HL-60 (cell line): ENCODE data around the gene YBEY.

Source experiments
- DNase-seq, 2 experiments: peaks; one replicate each; pipeline ENCODE4 v3.0.0-alpha.2; 2010 to 2020; ENCODE audit warnings: low read depth in 1 of 2, low spot score in 1 of 2
- H3K27ac ChIP-seq: fragments of 250-450 bp; sonication (Bioruptor Pico); replicated peaks from 2 replicates; pipeline ENCODE4 v1.5.1; 2020; ENCODE audit warnings: mild to moderate bottlenecking, moderate library complexity
- H3K27me3 ChIP-seq: fragments of 250-450 bp; sonication (Bioruptor Pico); 2 replicates; pipeline ENCODE4 v1.5.1; 2021; ENCODE audit warnings: mild to moderate bottlenecking, moderate library complexity; ENCODE audit not compliant: insufficient read depth, poor library complexity, severe bottlenecking
- H3K4me3 ChIP-seq: replicated peaks from 2 replicates; pipeline ENCODE4 v1.5.1; 2011; ENCODE audit warnings: mild to moderate bottlenecking, control low read depth, low read length; ENCODE audit not compliant: insufficient read depth
- CTCF ChIP-seq: IDR thresholded peaks from one replicate; pipeline ENCODE4 v1.5.1; 2011; ENCODE audit warnings: low read length, control low read depth, inconsistent platforms; ENCODE audit not compliant: insufficient read depth
- GABPA ChIP-seq: IDR thresholded peaks from 2 replicates; pipeline ENCODE4 v1.6.1; 2012; ENCODE audit warnings: low read depth
- POLR2AphosphoS5 ChIP-seq: IDR thresholded peaks from 2 replicates; pipeline ENCODE4 v1.6.1; 2012; ENCODE audit warnings: low read depth
- REST ChIP-seq: IDR thresholded peaks from 2 replicates; pipeline ENCODE4 v1.6.1; 2012; ENCODE audit warnings: low read depth; ENCODE audit not compliant: insufficient replicate concordance
- SPI1 ChIP-seq: IDR thresholded peaks from 2 replicates; pipeline ENCODE4 v1.6.1; 2012; ENCODE audit warnings: low read depth, mild to moderate bottlenecking, borderline replicate concordance

Gene YBEY

GRCh38 chr21:46245213-46245915 is 40.8 kb upstream of the YBEY start:
- Histone ChIP-seq H3K27me3 (no peaks in the 10 kb centered on the region), H3K27ac (no peak overlapping the region), H3K4me3 (no peak overlapping the region)
- TF ChIP-seq GABPA (no peak), POLR2AphosphoS5 (no peak), SPI1 (no peak), CTCF (no peak), REST (no peak)
- no peak for DNase-seq

GRCh38 chr21:46246345-46246744 is 39.8 kb upstream of the YBEY start:
- no peak for TF ChIP-seq REST
- TF ChIP-seq POLR2AphosphoS5: 0 out of 2 replicates have a peak, but pooled peaks have one; percentile 17
- Histone ChIP-seq H3K27ac (no peak overlapping the region), H3K27me3 (no peaks in the 10 kb centered on the region), H3K4me3 (no peak overlapping the region)
- DNase-seq: no peak

- H3K4me3 ChIP-seq: no peak overlapping the region
- H3K27ac ChIP-seq: no peak overlapping the region
- H3K27me3 ChIP-seq: no peaks in the 10 kb centered on the region
- DNase-seq: no peak
- no peak for TF ChIP-seq CTCF
- TF ChIP-seq SPI1: no peak
- no peak for TF ChIP-seq REST
- TF ChIP-seq POLR2AphosphoS5: no peak
- TF ChIP-seq GABPA: no peak
These were observed 38.3 kb upstream of the YBEY start for GRCh38 chr21:46247699-46248421.
